GM18507 (cell line): ENCODE measurements around the gene LMOD1.
A peak's percentile ranks its signal among the peaks of the same experiment; 100 is the strongest.

Experiments
- DNase-seq: peaks from one replicate; pipeline ENCODE4 v3.0.0; 2011; ENCODE audit warnings: low read depth; ENCODE audit not compliant: insufficient read length; ENCODE audit errors: extremely low spot score
- FAIRE-seq: peaks from 2 replicates; lab custom pipeline; 2011; peaks lifted over from hg19 to GRCh38; lab: Jason Lieb, UNC

The LMOD1 gene

GRCh38 chr1:201896951-201897391, 49.4 kb downstream of the LMOD1 start:
- DNase-seq, result no peak
- no peak for FAIRE-seq

- peak; percentile 98 for FAIRE-seq
- DNase-seq, result peak; percentile 68
These were observed 50.2 kb downstream of the LMOD1 start for GRCh38 chr1:201895913-201896807.

- FAIRE-seq, result no peak
- no peak for DNase-seq
These were observed 51.2 kb downstream of the LMOD1 start for GRCh38 chr1:201895120-201895665.

- FAIRE-seq (no peak), DNase-seq (no peak)
These were observed 51.8 kb downstream of the LMOD1 start for GRCh38 chr1:201894343-201895119.

GRCh38 chr1:201893431-201893830, 52.9 kb downstream of the LMOD1 start:
- FAIRE-seq (no peak), DNase-seq (no peak)

GRCh38 chr1:201892211-201892610, 54.1 kb downstream of the LMOD1 start:
- DNase-seq (no peak), FAIRE-seq (no peak)

GRCh38 chr1:201891451-201892045, 54.8 kb downstream of the LMOD1 start:
- no peak for DNase-seq
- no peak for FAIRE-seq

GRCh38 chr1:201890806-201891450, 55.4 kb downstream of the LMOD1 start:
- DNase-seq (no peak), FAIRE-seq (no peak)

GRCh38 chr1:201890223-201890622, 56.1 kb downstream of the LMOD1 start:
- no peak for FAIRE-seq
- DNase-seq, result no peak

- FAIRE-seq (no peak), DNase-seq (no peak)
These were observed 57.0 kb downstream of the LMOD1 start for GRCh38 chr1:201889090-201889968.

GRCh38 chr1:201888282-201889089, 57.9 kb downstream of the LMOD1 start, which contains the start of gene SHISA4:
SHISA4 (plus strand) TSS chr1:201888898; CDS start chr1:201888995, 97 bp downstream.
- FAIRE-seq, result no peak

GRCh38 chr1:201887116-201887866, 59.1 kb downstream of the LMOD1 start:
- DNase-seq, result no peak
- no peak for FAIRE-seq

More at GRCh38 chr1:201888282-201889089, 57.9 kb downstream of the LMOD1 start, which contains the start of gene SHISA4:
- DNase-seq, result no peak

GRCh38 chr1:201886103-201886885, 60.1 kb downstream of the LMOD1 start:
- no peak for DNase-seq
- no peak for FAIRE-seq

GRCh38 chr1:201885531-201886075, 60.7 kb downstream of the LMOD1 start:
- FAIRE-seq (no peak), DNase-seq (no peak)

GRCh38 chr1:201884425-201884824, 61.9 kb downstream of the LMOD1 start:
- FAIRE-seq (no peak), DNase-seq (no peak)

GRCh38 chr1:201883786-201884185, 62.6 kb downstream of the LMOD1 start:
- FAIRE-seq, result no peak

More at GRCh38 chr1:201883786-201884185, 62.6 kb downstream of the LMOD1 start:
- DNase-seq, result no peak
